ENCODE measurements around the gene ATP13A2.

Gene ATP13A2

DNA sequence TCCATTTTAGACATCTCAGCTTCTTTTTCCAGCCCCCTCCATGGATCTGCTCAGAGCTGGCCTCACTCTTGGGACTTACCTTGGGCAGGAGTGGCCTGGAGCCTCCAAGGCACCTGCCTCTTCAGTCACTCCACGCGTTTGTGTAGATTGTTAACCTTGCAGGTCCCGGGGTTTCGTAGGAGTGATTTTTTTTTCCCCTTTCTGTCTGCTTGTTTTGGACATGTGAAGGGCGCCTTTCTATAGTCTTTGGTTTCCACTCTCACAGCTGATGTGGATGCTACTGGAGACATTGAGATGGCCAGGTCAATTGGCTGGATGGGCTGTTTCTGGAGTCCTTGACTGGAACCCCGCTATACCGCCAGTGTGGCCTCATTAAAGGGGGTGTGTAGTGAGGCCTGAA, 44.1 kb upstream of the ATP13A2 start:
- TF ChIP-seq, protein P1, sequence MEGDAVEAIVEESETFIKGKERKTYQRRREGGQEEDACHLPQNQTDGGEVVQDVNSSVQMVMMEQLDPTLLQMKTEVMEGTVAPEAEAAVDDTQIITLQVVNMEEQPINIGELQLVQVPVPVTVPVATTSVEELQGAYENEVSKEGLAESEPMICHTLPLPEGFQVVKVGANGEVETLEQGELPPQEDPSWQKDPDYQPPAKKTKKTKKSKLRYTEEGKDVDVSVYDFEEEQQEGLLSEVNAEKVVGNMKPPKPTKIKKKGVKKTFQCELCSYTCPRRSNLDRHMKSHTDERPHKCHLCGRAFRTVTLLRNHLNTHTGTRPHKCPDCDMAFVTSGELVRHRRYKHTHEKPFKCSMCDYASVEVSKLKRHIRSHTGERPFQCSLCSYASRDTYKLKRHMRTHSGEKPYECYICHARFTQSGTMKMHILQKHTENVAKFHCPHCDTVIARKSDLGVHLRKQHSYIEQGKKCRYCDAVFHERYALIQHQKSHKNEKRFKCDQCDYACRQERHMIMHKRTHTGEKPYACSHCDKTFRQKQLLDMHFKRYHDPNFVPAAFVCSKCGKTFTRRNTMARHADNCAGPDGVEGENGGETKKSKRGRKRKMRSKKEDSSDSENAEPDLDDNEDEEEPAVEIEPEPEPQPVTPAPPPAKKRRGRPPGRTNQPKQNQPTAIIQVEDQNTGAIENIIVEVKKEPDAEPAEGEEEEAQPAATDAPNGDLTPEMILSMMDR (IDR thresholded peaks at IDR 0.05; ENCODE audit: insufficient read depth, low read depth, low read length, missing control alignments) = no peak
- no peak for DNase-seq (ENCODE audit: low read depth)
- H3K4me3 ChIP-seq (ENCODE audit: low read length) = no peak overlapping the region

DNA sequence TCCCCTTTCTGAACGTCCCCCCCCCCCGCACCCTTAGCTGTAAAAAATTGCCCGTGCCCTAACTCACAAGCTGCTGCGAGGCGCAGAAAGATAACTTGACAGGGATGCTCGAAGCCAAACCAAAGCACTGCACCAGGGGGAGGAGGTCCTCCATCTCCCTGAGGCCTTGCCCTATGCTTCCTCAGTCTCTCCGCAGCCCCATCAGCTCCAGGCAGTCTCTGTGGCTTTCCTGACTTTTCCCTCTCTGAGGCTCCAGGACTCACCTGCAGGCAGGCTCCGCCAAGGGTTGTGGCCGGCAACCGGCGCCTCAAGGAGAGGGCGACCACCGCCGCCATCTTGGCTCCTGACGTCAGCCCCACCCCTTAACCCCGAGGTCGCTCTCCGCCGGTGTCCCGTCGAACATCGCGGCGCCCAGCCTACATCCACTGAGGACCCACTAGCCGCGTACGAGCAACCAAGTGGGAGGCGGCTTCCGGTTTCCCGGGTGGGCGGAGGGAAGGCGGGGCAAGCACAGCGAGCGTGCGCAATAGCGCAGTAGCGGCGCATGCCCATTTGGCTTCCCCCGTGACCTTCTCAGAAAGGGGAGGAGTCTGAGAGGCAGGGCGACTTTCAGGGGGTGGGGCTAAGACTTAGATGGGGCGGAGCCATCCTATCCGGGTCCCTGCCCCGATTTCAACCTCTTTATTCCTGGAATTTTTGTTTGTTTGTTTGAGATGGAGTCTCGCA, 42.1 kb upstream of the ATP13A2 start, which contains the start of gene SDHB:
TSS of gene SDHB (minus strand) at position 348 of the 726 bp plus-strand sequence. CDS start at position 335, 13 bp downstream.
- TF ChIP-seq, protein P1 (IDR thresholded peaks at IDR 0.05; ENCODE audit: insufficient read depth, low read depth, low read length, missing control alignments) = peak; percentile 2
- DNase-seq (ENCODE audit: low read depth) = peak; percentile 98
- peak within 1 kb of the TSS; percentile 95 for H3K4me3 ChIP-seq (ENCODE audit: low read length)

DNA sequence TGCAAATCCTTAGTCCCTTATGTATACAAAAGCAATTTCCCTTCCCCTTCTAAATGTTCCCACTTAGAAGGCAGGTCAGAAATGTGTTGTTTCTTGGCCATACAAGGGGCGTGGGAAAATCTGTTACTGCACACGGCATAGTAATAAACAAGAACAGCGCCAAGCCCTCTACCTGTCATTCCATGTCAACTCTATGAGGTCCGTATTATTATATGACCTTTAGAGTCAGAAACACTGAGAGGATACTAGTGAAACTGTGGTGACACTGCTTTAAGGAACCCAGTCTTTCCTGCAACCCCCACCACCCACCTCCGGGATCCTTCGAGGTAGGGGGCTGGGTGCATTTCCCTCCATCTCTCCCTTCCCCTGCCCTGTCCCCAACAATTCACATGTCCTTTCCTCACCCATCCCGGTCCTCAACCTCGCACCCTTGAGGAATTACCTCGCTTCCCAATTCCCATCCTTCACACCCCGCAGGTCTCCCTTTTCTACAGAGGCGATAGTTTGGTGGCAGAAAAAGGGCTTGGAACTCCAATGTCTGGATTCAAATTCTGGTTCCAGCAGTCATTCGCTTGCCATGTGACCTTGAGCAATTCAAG, 41.5 kb upstream of the ATP13A2 start:
- no peak for DNase-seq (ENCODE audit: low read depth)
- H3K4me3 ChIP-seq (ENCODE audit: low read length) = peak overlapping the region; percentile 95
- TF ChIP-seq, protein P1 (IDR thresholded peaks at IDR 0.05; ENCODE audit: insufficient read depth, low read depth, low read length, missing control alignments) = no peak

- TF ChIP-seq, protein P1 (IDR thresholded peaks at IDR 0.05; ENCODE audit: insufficient read depth, low read depth, low read length, missing control alignments) = no peak
- DNase-seq (ENCODE audit: low read depth) = no peak
- H3K4me3 ChIP-seq (ENCODE audit: low read length) = peak overlapping the region; percentile 95
These were observed 40.9 kb upstream of the ATP13A2 start for GRCh38 chr1:17052641-17053040.

DNA sequence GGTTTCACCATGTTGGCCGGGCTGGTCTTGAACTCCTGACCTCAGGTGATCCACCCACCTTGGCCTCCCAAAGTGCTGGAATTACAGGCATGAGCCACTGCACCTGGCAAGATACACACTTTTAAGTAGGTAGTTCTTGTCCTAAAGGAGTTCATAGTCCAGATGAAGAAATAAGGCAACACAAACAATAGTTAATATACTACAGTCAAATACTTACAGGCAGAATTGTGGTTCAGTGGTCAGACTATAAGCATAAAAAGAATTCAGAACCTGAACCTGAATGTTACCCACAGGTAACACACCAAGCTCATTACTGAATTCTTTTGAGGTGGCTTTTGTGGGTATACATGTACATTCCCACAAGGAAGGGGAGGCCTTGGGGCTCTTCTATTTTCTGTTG, 40.3 kb upstream of the ATP13A2 start:
- no peak for DNase-seq (ENCODE audit: low read depth)
- H3K4me3 ChIP-seq (ENCODE audit: low read length) = no peak overlapping the region
- TF ChIP-seq, protein P1 (IDR thresholded peaks at IDR 0.05; ENCODE audit: insufficient read depth, low read depth, low read length, missing control alignments) = no peak

DNA sequence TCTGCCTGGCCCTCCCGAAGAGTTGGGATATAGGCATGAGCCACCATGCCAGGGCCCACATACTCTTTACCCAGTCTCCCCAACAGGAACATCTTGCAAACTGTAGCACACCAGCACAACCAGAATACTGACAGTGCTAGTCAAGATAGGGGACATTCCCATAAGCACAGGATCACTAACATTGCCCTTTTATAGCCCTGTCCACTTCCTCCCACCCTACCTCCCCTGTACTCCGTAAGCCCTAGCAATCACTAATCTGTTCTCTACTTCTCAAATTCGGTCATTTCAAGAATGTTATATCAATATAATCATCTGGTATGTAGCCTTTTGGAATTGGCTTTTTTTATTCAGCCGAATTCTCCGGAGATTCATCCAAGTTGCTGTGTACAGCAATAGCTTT, 36.2 kb upstream of the ATP13A2 start:
- TF ChIP-seq, protein P1 (IDR thresholded peaks at IDR 0.05; ENCODE audit: insufficient read depth, low read depth, low read length, missing control alignments) = no peak
- H3K4me3 ChIP-seq (ENCODE audit: low read length) = no peak overlapping the region
- DNase-seq (ENCODE audit: low read depth) = no peak

GRCh38 chr1:17046334-17046657, 34.6 kb upstream of the ATP13A2 start:
- DNase-seq (ENCODE audit: low read depth) = no peak
- TF ChIP-seq, protein P1 (IDR thresholded peaks at IDR 0.05; ENCODE audit: insufficient read depth, low read depth, low read length, missing control alignments) = no peak
- H3K4me3 ChIP-seq (ENCODE audit: low read length) = no peak overlapping the region

All from epithelial cell of esophagus (primary cell).